ENCODE data around the gene SRXN1. TPM values are rescaled to one million over a fixed set of nuclear protein-coding genes. Genes with fewer than 3 reads are reported as not detected.
"Not testable (repeated sequence)": the region's sequence is repeated elsewhere in the genome, so short reads cannot be mapped to it uniquely, and the experiment has no call there.

Gene SRXN1
- total RNA-seq, 2 experiments from 2014 or later = 6.7 to 6.8 TPM

GRCh38 chr20:647479-648019 lies 5.5 kb downstream of the SRXN1 start:
- H3K27ac Mint-ChIP-seq = no peak overlapping the region

DNA sequence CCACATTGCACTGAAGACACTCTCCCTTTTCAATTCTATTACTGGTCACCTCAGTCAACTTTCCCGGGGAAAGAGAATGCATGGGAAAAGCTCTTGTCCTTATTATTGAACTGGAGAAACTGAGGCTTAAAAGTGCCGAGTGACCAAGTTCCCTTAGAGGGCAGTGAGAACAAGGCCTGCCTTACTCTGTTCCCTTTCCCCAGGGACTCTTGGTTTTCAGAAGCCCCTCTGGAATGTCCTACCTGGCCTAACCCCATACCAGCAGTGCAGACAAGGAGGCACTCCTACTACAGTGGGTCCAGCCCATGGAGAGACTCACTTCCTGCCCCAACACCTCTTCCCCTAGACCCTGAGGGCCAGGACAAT lies 6.1 kb downstream of the SRXN1 start:
- Mint-ChIP-seq H3K27ac (no peak overlapping the region), H3K36me3 (ENCODE audit: low read depth) (peaks cover 23% of the 10 kb centered on the region), H3K9me3 (no peaks in the 10 kb centered on the region), H3K27me3 (ENCODE audit: low read depth) (peaks cover 15% of the 10 kb centered on the region), H3K4me1 (ENCODE audit: low read depth) (peaks cover 6% of the 10 kb centered on the region), H3K4me3 (no peak overlapping the region)
- CTCF ChIA-PET = interaction anchor here (0.7 to 3.0 kb wide), 9 partner anchors 12 to 293 kb away, joined by 3 to 21 read pairs (median 8); no protein-coding TSS in a partner anchor
- no peak for DNase-seq
- intact Hi-C loops (cut with micrococcal nuclease) = no loop called here

More at GRCh38 chr20:647479-648019, 5.5 kb downstream of the SRXN1 start:
- peaks cover 9% of the 10 kb centered on the region for H3K4me1 Mint-ChIP-seq (ENCODE audit: low read depth)
- CTCF ChIA-PET = interaction anchor here (0.9 to 2.9 kb wide), 5 partner anchors 13 to 87 kb away, joined by 3 to 21 read pairs (median 6); no protein-coding TSS in a partner anchor
- intact Hi-C loops (cut with micrococcal nuclease) = no loop called here
- H3K9me3 Mint-ChIP-seq = no peaks in the 10 kb centered on the region
- no peak for DNase-seq
- H3K36me3 Mint-ChIP-seq (ENCODE audit: low read depth) = peaks cover 23% of the 10 kb centered on the region
- peaks cover 15% of the 10 kb centered on the region for H3K27me3 Mint-ChIP-seq (ENCODE audit: low read depth)
- no peak overlapping the region for H3K4me3 Mint-ChIP-seq

- CTCF ChIA-PET = interaction anchor here (0.6 to 3.0 kb wide), 32 partner anchors 9 to 309 kb away, joined by 3 to 21 read pairs (median 5); no protein-coding TSS in a partner anchor
- no peak overlapping the region for H3K4me3 Mint-ChIP-seq
- H3K27ac Mint-ChIP-seq = no peak overlapping the region
- intact Hi-C loops (cut with micrococcal nuclease) = no loop called here
- H3K9me3 Mint-ChIP-seq = no peaks in the 10 kb centered on the region
- peaks cover 6% of the 10 kb centered on the region for H3K4me1 Mint-ChIP-seq (ENCODE audit: low read depth)
- DNase-seq = no peak
- H3K36me3 Mint-ChIP-seq (ENCODE audit: low read depth) = peaks cover 23% of the 10 kb centered on the region
- peaks cover 18% of the 10 kb centered on the region for H3K27me3 Mint-ChIP-seq (ENCODE audit: low read depth)
Observed at GRCh38 chr20:646107-646867, 6.7 kb downstream of the SRXN1 start.

GRCh38 chr20:645318-646106 lies 7.5 kb downstream of the SRXN1 start:
- intact Hi-C loops (cut with micrococcal nuclease) = loop anchor here (1.0 kb wide), 3 partner anchors 84 to 291 kb away; partner anchors contain the start of gene RBCK1
- DNase-seq = peak; percentile 76
- peaks cover 23% of the 10 kb centered on the region for H3K36me3 Mint-ChIP-seq (ENCODE audit: low read depth)
- CTCF ChIA-PET = interaction anchor here (0.5 to 3.0 kb wide), 40 partner anchors 10 to 310 kb away, joined by 3 to 21 read pairs (median 4); no protein-coding TSS in a partner anchor
- no peak overlapping the region for H3K4me3 Mint-ChIP-seq
- no peaks in the 10 kb centered on the region for H3K9me3 Mint-ChIP-seq
- peaks cover 21% of the 10 kb centered on the region for H3K27me3 Mint-ChIP-seq (ENCODE audit: low read depth)
- H3K27ac Mint-ChIP-seq = no peak overlapping the region
- H3K4me1 Mint-ChIP-seq (ENCODE audit: low read depth) = peaks cover 9% of the 10 kb centered on the region

- peaks cover 18% of the 10 kb centered on the region for H3K36me3 Mint-ChIP-seq (ENCODE audit: low read depth)
- H3K9me3 Mint-ChIP-seq = no peaks in the 10 kb centered on the region
- no peak overlapping the region for H3K27ac Mint-ChIP-seq
- peaks cover 9% of the 10 kb centered on the region for H3K4me1 Mint-ChIP-seq (ENCODE audit: low read depth)
- peaks cover 21% of the 10 kb centered on the region for H3K27me3 Mint-ChIP-seq (ENCODE audit: low read depth)
- intact Hi-C loops (cut with micrococcal nuclease) = loop anchor here (1.0 kb wide), 3 partner anchors 84 to 291 kb away; partner anchors contain the start of gene RBCK1
- no peak for DNase-seq
- H3K4me3 Mint-ChIP-seq = no peak overlapping the region
- CTCF ChIA-PET = interaction anchor here (0.5 to 3.0 kb wide), 34 partner anchors 10 to 311 kb away, joined by 3 to 21 read pairs (median 4); no protein-coding TSS in a partner anchor
Observed at GRCh38 chr20:644692-645317, 8.2 kb downstream of the SRXN1 start.

DNA sequence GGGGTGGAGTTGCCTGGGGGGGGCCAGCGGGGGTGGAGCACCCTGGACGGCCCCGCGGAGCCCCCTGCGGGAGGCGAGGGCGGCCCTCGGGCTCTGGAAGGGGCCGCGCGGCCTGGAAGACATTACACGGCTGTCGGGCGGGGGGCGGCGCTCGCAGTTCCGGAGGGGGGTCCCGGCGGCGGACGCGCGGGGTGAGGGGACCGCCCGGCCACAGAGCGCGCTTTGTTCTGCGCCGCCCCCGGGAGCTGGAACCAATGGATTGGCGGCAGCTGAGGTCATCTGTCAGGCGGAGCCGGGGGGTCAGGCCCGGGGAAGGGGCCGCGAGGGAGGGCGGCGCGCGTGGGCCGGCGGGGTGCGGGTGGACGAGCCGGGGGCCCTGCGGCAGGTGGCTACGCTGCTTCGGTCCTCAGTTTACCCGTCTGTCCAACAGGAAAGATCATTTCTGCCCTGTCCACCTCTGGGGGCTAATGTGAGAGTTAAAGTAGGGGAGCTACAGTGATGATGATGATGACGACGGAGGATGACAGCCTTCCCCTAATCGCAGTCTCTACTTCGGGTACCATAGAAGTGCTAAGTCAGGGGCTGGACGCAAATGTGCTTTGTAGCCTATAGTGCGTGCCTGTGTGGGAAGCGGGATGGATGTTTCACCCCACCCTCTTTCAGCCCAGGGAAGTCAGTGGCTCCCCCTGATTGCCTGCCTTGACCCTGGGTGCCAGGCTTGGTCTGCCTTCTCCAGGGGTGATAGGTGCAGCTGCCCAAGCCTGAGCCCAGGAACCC lies 10.4 kb downstream of the SRXN1 start:
- H3K4me1 Mint-ChIP-seq (ENCODE audit: low read depth) = peaks cover 9% of the 10 kb centered on the region
- no peak overlapping the region for H3K4me3 Mint-ChIP-seq
- CTCF ChIA-PET = interaction anchor here (0.7 to 1.7 kb wide), 2 partner anchors 79 to 290 kb away, joined by 3 to 4 read pairs; no protein-coding TSS in a partner anchor
- no peak overlapping the region for H3K27ac Mint-ChIP-seq
- no peaks in the 10 kb centered on the region for H3K9me3 Mint-ChIP-seq
- H3K36me3 Mint-ChIP-seq (ENCODE audit: low read depth) = peaks cover 3% of the 10 kb centered on the region
- intact Hi-C loops (cut with micrococcal nuclease) = no loop called here
- peaks cover 21% of the 10 kb centered on the region for H3K27me3 Mint-ChIP-seq (ENCODE audit: low read depth)
- DNase-seq = no peak

GRCh38 chr20:642013-642397 lies 11.0 kb downstream of the SRXN1 start:
- H3K27ac Mint-ChIP-seq; intact Hi-C loops (cut with micrococcal nuclease); H3K4me1 Mint-ChIP-seq (ENCODE audit: low read depth); DNase-seq; H3K4me3 Mint-ChIP-seq; CTCF ChIA-PET; H3K36me3 Mint-ChIP-seq (ENCODE audit: low read depth); H3K9me3 Mint-ChIP-seq: not testable (repeated sequence)
- peaks cover 21% of the 10 kb centered on the region for H3K27me3 Mint-ChIP-seq (ENCODE audit: low read depth)

DNA sequence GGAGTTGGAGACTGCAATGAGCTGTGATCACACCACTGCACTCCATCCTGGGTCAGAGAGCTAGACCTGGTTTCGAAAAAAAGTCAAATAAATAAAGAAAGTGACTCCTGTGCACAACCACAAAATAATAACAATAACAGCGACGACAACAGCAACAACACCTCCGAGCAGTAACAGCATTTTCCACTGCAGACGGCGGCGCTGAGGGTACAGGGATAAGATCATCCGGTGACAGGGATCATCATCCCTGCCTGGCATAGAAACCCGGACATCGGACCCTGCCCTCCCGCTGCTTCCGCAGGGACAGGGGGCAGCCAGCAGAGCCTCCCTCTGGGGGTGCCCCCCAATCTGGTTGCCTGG lies 11.5 kb downstream of the SRXN1 start:
- CTCF ChIA-PET = no interaction called here
- Mint-ChIP-seq H3K27me3 (ENCODE audit: low read depth) (peaks cover 21% of the 10 kb centered on the region), H3K4me3 (no peak overlapping the region), H3K9me3 (no peaks in the 10 kb centered on the region), H3K36me3 (ENCODE audit: low read depth) (no peaks in the 10 kb centered on the region), H3K27ac (no peak overlapping the region), H3K4me1 (ENCODE audit: low read depth) (peaks cover 9% of the 10 kb centered on the region)
- intact Hi-C loops (cut with micrococcal nuclease) = no loop called here
- no peak for DNase-seq

DNA sequence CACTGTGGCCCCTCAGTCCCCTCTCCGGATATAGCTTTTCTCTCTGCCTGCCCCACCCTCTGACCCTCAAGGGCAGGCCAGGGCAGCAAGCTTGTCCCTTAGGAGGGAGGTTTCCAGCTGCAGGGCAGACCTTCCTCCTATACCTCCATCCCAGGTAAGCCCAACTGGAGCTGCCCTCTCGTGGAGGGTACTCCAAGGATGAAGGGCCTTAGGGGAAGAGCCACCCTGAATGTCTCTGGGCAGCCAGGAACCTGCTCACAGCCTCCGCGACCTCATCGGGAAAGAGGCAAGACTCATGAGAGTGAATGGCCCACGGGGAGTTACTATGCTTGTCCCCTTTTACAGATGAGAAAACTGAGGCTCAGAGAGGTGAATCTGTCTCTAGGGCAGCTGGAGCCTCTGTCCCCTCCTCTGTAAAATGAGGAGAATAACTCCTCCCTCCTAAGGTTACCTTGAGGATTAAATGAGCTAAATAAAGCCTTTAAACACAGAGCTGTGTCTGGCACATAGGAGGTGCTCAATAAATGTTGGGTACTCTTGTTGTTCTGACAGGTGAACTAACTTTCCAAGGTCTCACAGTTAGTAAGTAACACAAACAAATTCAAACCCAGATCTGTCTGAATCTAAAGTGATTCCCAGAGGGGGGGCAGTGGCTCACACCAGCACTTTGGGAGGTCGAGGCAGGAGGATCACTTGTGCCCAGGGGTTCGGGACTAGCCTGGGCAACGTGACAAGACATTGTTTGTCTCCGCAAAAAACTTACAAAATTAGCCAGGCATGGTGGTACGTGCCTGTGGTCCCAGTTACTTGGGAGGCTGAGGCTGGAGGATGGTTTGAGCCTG lies 12.1 kb downstream of the SRXN1 start:
- H3K27me3 Mint-ChIP-seq (ENCODE audit: low read depth) = peaks cover 21% of the 10 kb centered on the region
- H3K4me3 Mint-ChIP-seq = no peak overlapping the region
- H3K9me3 Mint-ChIP-seq = no peaks in the 10 kb centered on the region
- no peak for DNase-seq
- no peaks in the 10 kb centered on the region for H3K36me3 Mint-ChIP-seq (ENCODE audit: low read depth)
- H3K27ac Mint-ChIP-seq = no peak overlapping the region
- peaks cover 9% of the 10 kb centered on the region for H3K4me1 Mint-ChIP-seq (ENCODE audit: low read depth)
- intact Hi-C loops (cut with micrococcal nuclease) = no loop called here
- CTCF ChIA-PET = no interaction called here

- CTCF ChIA-PET = interaction anchor here (0.8 kb wide), 1 partner anchor 269 kb away, joined by 7 read pairs; no protein-coding TSS in a partner anchor
- intact Hi-C loops (cut with micrococcal nuclease) = no loop called here
Observed at GRCh38 chr20:638579-638978, 14.4 kb downstream of the SRXN1 start.

GRCh38 chr20:637559-637958 lies 15.4 kb downstream of the SRXN1 start:
- no peak for DNase-seq
- Mint-ChIP-seq H3K36me3 (ENCODE audit: low read depth) (no peaks in the 10 kb centered on the region), H3K4me3 (no peak overlapping the region), H3K9me3 (no peaks in the 10 kb centered on the region), H3K4me1 (ENCODE audit: low read depth) (peaks cover 6% of the 10 kb centered on the region), H3K27me3 (ENCODE audit: low read depth) (peaks cover 6% of the 10 kb centered on the region), H3K27ac (no peak overlapping the region)
- intact Hi-C loops (cut with micrococcal nuclease) = no loop called here
- CTCF ChIA-PET = no interaction called here

More at GRCh38 chr20:638579-638978, 14.4 kb downstream of the SRXN1 start:
- Mint-ChIP-seq H3K4me1 (ENCODE audit: low read depth) (peaks cover 9% of the 10 kb centered on the region), H3K4me3 (no peak overlapping the region), H3K27ac (no peak overlapping the region), H3K9me3 (no peaks in the 10 kb centered on the region), H3K36me3 (ENCODE audit: low read depth) (no peaks in the 10 kb centered on the region), H3K27me3 (ENCODE audit: low read depth) (peaks cover 15% of the 10 kb centered on the region)
- DNase-seq = no peak

Measured in activated naive CD4-positive, alpha-beta T cell treated with anti-CD3 and anti-CD28 coated beads for 36 hours (primary cell).